OCI-LY1 (cell line): ENCODE results near the gene SEZ6.

Experiments used
- H2AFZ ChIP-seq: fragments of 200-600 bp; sonication (generic), shearing (Covaris generic); 2 replicates; pipeline ENCODE4 v1.6.0; 2014; ENCODE audit warnings: antibody characterized with exemption, mild to moderate bottlenecking, low read length
- H3F3A ChIP-seq: fragments of 200-600 bp; sonication (generic), shearing (Covaris generic); 2 replicates; pipeline ENCODE4 v1.6.0; 2014; ENCODE audit warnings: mild to moderate bottlenecking, antibody characterized with exemption, low read length, moderate library complexity; ENCODE audit not compliant: insufficient read depth
- H3K27ac ChIP-seq: fragments of 200-600 bp; sonication (generic); 2 replicates; pipeline ENCODE4 v1.5.1; 2014; ENCODE audit warnings: low read length, mixed run types, mild to moderate bottlenecking, low read depth; ENCODE audit not compliant: poor library complexity, severe bottlenecking
- H3K27me3 ChIP-seq: fragments of 200-600 bp; sonication (generic); 2 replicates; pipeline ENCODE4 v1.6.0; 2014; ENCODE audit warnings: antibody characterized with exemption, mild to moderate bottlenecking, low read length, moderate library complexity; ENCODE audit not compliant: insufficient read depth
- H3K36me3 ChIP-seq: fragments of 200-600 bp; sonication (generic); 2 replicates; pipeline ENCODE4 v1.6.1; 2014; ENCODE audit warnings: mild to moderate bottlenecking, antibody characterized with exemption, low read length, moderate library complexity, mixed read lengths; ENCODE audit not compliant: insufficient read depth
- H3K4me1 ChIP-seq: fragments of 200-600 bp; sonication (generic); 2 replicates; pipeline ENCODE4 v1.5.1; 2014; ENCODE audit warnings: mild to moderate bottlenecking, low read length, moderate library complexity; ENCODE audit not compliant: insufficient read depth, severe bottlenecking
- H3K4me2 ChIP-seq: fragments of 200-600 bp; sonication (generic), shearing (Covaris generic); 2 replicates; pipeline ENCODE4 v1.6.1; 2014; ENCODE audit warnings: low read length
- H3K4me3 ChIP-seq: fragments of 200-600 bp; sonication (generic); 2 replicates; pipeline ENCODE4 v1.5.1; 2014; ENCODE audit warnings: low read length, low read depth, mild to moderate bottlenecking, mixed read lengths; ENCODE audit not compliant: poor library complexity, severe bottlenecking
- H3K79me2 ChIP-seq: fragments of 200-600 bp; shearing (Covaris generic); 2 replicates; pipeline ENCODE4 v1.6.1; 2016; ENCODE audit warnings: mixed run types, low read length, mixed read lengths; ENCODE audit not compliant: insufficient read depth
- H3K9ac ChIP-seq: fragments of 200-600 bp; sonication (generic), shearing (Covaris generic); 2 replicates; pipeline ENCODE4 v1.6.1; 2014; ENCODE audit warnings: mild to moderate bottlenecking, low read length, mixed read lengths
- H3K9me2 ChIP-seq: fragments of 200-600 bp; sonication (generic), shearing (Covaris generic); 2 replicates; pipeline ENCODE4 v1.6.1; 2014; ENCODE audit warnings: low read depth, mild to moderate bottlenecking, low read length, mixed read lengths
- H3K9me3 ChIP-seq: fragments of 200-600 bp; shearing (Covaris generic); 2 replicates; pipeline ENCODE4 v1.6.1; 2014; ENCODE audit warnings: low read length, mixed read lengths
- H4K20me1 ChIP-seq: fragments of 200-600 bp; sonication (generic), shearing (Covaris generic); 2 replicates; pipeline ENCODE4 v1.6.0; 2016; ENCODE audit warnings: mild to moderate bottlenecking, low read length; ENCODE audit not compliant: insufficient read depth
- EZH2 ChIP-seq: fragments of 200-600 bp; sonication (generic), shearing (Covaris generic); IDR thresholded peaks from 2 replicates; pipeline ENCODE4 v1.8.0; 2017; ENCODE audit warnings: borderline replicate concordance, mixed run types, mild to moderate bottlenecking, antibody characterized with exemption, low read length, moderate library complexity, mixed read lengths
- TF ChIP-seq, protein P1 (sequence below): fragments of 200-600 bp; sonication (generic), shearing (Covaris generic); IDR thresholded peaks from 2 replicates; pipeline ENCODE4 v1.5.1; 2017; ENCODE audit warnings: mild to moderate bottlenecking, antibody characterized with exemption, low read length, moderate library complexity, mixed read lengths

Gene SEZ6

DNA sequence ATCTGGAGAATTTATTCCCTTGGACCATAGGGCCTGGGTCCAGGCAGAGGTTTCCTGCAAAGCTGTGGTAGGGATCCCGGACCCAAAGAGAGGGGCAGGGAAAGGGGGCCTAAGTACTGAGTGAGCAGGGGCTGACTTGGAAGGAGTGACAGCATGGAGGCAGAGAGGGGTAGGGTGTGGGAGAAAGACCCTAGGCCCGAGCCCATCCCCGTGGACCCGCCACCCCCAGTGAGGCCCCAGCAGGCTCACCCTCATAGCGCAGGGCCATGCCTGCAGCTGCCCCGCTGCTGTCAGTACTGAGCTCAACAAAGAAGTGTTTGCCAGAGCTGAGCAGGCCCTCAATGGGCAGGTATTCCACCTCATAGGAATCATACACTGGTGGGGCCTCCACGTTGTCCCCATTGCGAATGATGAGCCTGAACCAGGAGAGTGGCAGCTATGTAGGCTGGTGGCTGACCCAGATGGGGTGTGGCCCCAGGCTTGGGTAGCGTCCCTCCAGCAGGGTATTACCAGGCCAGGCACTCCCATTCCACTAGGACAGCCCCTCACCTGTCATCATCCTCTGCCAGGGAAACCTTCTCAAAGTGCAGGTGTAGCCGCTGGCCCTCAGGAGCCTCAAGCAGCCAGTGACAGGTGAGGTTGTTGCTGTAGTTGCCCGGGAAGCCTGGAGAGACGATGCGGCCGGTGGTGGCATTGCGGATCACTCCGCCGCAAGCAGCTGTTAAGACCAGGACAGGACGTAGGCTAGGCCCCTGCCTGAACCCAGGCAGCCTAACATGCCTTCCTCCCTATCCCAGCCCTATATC, 45.4 kb downstream of the SEZ6 start:
- Histone ChIP-seq H3K4me1 (no peaks in the 10 kb centered on the region), H3K27ac (no peak overlapping the region), H2AFZ (no peak overlapping the region), H3K27me3 (peaks cover 5% of the 10 kb centered on the region; the same call in 1 of the 2 replicates), H3K36me3 (no peaks in the 10 kb centered on the region), H3K79me2 (no peaks in the 10 kb centered on the region), H3F3A (no peaks in the 10 kb centered on the region), H4K20me1 (no peaks in the 10 kb centered on the region), H3K9ac (no peak overlapping the region), H3K4me2 (no peak overlapping the region), H3K9me2 (no peaks in the 10 kb centered on the region), H3K9me3 (no peaks in the 10 kb centered on the region), H3K4me3 (no peak overlapping the region)
- TF ChIP-seq, protein P1, sequence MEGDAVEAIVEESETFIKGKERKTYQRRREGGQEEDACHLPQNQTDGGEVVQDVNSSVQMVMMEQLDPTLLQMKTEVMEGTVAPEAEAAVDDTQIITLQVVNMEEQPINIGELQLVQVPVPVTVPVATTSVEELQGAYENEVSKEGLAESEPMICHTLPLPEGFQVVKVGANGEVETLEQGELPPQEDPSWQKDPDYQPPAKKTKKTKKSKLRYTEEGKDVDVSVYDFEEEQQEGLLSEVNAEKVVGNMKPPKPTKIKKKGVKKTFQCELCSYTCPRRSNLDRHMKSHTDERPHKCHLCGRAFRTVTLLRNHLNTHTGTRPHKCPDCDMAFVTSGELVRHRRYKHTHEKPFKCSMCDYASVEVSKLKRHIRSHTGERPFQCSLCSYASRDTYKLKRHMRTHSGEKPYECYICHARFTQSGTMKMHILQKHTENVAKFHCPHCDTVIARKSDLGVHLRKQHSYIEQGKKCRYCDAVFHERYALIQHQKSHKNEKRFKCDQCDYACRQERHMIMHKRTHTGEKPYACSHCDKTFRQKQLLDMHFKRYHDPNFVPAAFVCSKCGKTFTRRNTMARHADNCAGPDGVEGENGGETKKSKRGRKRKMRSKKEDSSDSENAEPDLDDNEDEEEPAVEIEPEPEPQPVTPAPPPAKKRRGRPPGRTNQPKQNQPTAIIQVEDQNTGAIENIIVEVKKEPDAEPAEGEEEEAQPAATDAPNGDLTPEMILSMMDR, result no peak
- TF ChIP-seq EZH2, result no peak

DNA sequence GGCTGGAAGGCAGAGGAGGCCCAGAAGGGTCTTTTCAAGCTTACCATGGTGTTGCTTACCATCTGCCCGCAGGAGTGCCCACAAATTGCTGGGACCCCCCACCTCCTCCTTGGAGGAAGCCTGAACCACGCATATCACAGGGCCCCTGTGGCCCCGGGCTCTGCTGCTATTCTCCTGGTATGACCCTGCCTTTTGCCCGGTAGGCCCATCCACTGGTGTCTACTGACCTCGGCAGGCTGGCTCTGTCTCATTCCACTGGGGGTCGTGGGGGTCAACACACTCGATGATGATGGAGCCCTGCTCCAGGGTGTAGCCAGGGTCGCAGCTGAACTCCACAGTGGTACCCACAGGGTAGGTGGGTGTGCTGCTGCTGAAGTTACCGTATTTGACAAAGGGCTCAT, 46.4 kb downstream of the SEZ6 start:
- H3F3A ChIP-seq, result no peaks in the 10 kb centered on the region
- H3K27ac ChIP-seq, result no peak overlapping the region
- H3K27me3 ChIP-seq, result peaks cover 5% of the 10 kb centered on the region; the same call in 1 of the 2 replicates
- H3K9me3 ChIP-seq, result no peaks in the 10 kb centered on the region
- no peaks in the 10 kb centered on the region for H3K4me1 ChIP-seq
- no peak overlapping the region for H3K4me2 ChIP-seq
- H3K79me2 ChIP-seq, result no peaks in the 10 kb centered on the region
- no peaks in the 10 kb centered on the region for H3K9me2 ChIP-seq
- no peaks in the 10 kb centered on the region for H4K20me1 ChIP-seq
- no peak overlapping the region for H3K4me3 ChIP-seq
- H3K9ac ChIP-seq, result no peak overlapping the region
- TF ChIP-seq, protein P1, result no peak
- no peak for TF ChIP-seq EZH2
- no peak overlapping the region for H2AFZ ChIP-seq
- H3K36me3 ChIP-seq, result no peaks in the 10 kb centered on the region

DNA sequence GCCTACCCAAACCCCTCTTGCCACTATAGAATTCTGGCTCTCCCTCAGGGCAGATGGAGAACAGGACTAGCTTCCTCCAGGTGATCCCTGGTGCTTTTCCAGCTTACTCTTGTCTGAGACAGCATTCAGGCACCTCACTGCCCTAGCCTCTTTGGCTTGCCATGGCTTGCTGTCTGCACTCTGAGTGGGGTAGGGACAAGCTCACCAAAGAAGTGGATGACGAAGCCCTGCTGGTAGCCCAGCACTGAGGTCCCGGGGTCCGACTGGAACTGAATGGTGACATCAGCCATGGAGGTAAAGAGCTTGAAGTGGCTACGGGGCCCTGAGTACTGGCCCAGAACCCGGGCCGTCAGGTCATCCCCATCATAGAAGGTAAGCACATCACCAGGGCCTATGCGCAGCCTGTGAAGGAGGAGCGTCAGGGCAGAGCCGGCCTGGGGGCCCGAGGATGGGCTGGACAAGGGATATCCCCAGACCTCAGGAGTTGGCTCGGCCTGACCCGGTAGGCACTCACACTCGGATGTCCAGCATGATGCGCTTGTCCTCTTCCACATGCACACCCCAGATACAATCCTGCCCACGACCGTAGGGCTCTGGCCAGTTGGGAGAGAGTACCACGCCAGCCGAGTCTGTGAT, 46.9 kb downstream of the SEZ6 start:
- H2AFZ ChIP-seq, result no peak overlapping the region
- H3K79me2 ChIP-seq, result no peaks in the 10 kb centered on the region
- H3K4me1 ChIP-seq, result no peaks in the 10 kb centered on the region
- H3F3A ChIP-seq, result no peaks in the 10 kb centered on the region
- H3K27ac ChIP-seq, result no peak overlapping the region
- no peak overlapping the region for H3K4me2 ChIP-seq
- no peaks in the 10 kb centered on the region for H3K9me3 ChIP-seq
- H3K9me2 ChIP-seq, result no peaks in the 10 kb centered on the region
- peaks cover 5% of the 10 kb centered on the region; the same call in 1 of the 2 replicates for H3K27me3 ChIP-seq
- no peak for TF ChIP-seq EZH2
- TF ChIP-seq, protein P1, result no peak
- H3K9ac ChIP-seq, result no peak overlapping the region
- H4K20me1 ChIP-seq, result no peaks in the 10 kb centered on the region
- H3K36me3 ChIP-seq, result no peaks in the 10 kb centered on the region
- H3K4me3 ChIP-seq, result no peak overlapping the region
